ENCODE measurements around the gene APCDD1.

The APCDD1 gene

DNA sequence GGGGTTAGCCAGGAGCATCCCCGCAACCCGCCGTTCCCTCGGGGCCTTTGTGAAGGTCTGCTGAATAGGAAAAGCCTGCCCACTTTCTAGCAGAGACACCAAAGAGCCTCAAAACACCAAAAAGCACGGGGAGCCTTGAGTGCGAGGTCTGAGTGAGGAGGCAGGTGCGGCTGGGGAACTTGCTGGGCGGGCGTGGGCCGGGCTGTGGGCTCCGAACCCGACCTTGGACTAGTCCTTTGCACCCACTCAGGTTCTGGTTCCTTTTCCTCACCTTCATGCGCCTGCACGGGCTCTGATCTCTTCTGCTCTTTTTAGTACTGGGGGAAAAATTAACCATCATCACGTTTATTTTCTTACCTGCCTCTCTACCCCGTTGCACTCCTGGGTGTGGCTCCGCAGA is 19.9 kb downstream of the APCDD1 start:
- Histone ChIP-seq H3K4me1 (ENCODE audit: control insufficient read depth in 2 of 2, insufficient read depth in 2 of 2, low read length in 2 of 2) (no peaks in the 10 kb centered on the region), H3K9ac (ENCODE audit: low read depth in 1 of 2, low read length in 2 of 2) (no peak overlapping the region), H3K27me3 (ENCODE audit: control insufficient read depth in 2 of 2, insufficient read depth in 2 of 2, low read length in 2 of 2) (no peaks in the 10 kb centered on the region), H3K36me3 (ENCODE audit: control insufficient read depth in 2 of 2, insufficient read depth in 2 of 2, low read length in 2 of 2) (no peaks in the 10 kb centered on the region), H3K4me3 (ENCODE audit: low read length in 2 of 2) (no peak overlapping the region), H3K9me3 (ENCODE audit: control insufficient read depth in 2 of 2, low read length in 2 of 2) (no peaks in the 10 kb centered on the region), H3K27ac (ENCODE audit: low read depth in 2 of 2, low read length in 2 of 2) (no peak overlapping the region)

DNA sequence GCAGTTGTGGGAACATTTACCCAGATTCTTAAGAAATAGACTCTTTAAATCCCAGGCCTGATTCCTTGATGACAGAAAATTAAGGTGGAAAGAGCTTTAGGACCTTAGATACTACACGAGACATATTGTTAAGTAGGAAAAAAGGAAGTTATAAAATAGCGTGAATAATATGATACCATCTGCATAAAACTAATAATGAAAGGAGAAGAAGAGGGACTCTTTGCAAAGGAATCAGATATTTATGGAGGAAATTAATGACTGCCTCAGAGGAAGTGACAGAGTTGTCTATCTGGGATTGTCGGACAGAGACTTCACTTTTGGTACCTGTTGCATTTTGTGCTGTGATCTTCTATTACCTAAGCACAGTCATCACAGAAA is 20.8 kb downstream of the APCDD1 start:
- no peaks in the 10 kb centered on the region for H3K27me3 ChIP-seq (ENCODE audit: control insufficient read depth in 2 of 2, insufficient read depth in 2 of 2, low read length in 2 of 2)
- H3K9ac ChIP-seq (ENCODE audit: low read depth in 1 of 2, low read length in 2 of 2) = no peak overlapping the region
- H3K4me1 ChIP-seq (ENCODE audit: control insufficient read depth in 2 of 2, insufficient read depth in 2 of 2, low read length in 2 of 2) = no peaks in the 10 kb centered on the region
- H3K4me3 ChIP-seq (ENCODE audit: low read length in 2 of 2) = no peak overlapping the region
- no peak overlapping the region for H3K27ac ChIP-seq (ENCODE audit: low read depth in 2 of 2, low read length in 2 of 2)
- H3K9me3 ChIP-seq (ENCODE audit: control insufficient read depth in 2 of 2, low read length in 2 of 2) = no peaks in the 10 kb centered on the region
- H3K36me3 ChIP-seq (ENCODE audit: control insufficient read depth in 2 of 2, insufficient read depth in 2 of 2, low read length in 2 of 2) = no peaks in the 10 kb centered on the region

DNA sequence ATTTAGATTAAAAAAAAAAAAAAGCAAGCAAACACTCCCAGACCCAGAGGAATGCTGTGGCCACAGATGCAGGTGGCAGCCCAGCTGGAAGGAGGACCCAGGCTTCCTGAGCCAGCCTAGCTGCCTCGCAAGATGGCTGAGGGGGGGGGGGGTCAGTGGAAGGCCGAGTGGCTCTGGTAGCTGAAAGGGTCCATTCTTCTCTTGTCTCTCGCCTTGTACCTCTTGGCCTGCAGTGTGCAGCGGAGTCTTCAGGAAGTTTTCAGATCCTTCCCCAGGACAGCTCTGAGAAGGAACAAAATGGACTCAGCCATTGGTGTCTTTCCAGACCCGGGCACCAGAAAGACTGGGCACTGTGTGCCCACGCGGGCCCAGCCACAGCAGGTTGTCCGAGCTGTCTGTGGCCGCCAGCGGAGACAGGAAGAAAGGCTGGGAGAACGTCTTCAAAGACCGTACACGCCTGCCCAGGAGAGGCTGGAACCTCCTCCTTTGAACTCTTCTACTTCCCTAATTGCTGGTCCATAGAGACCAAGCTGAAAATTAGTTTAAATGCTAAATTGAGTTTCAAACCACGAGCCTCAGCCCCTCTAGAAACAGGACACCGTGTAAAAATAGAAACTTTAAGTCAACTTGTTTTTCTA is 21.3 kb downstream of the APCDD1 start:
- Histone ChIP-seq H3K9ac (ENCODE audit: low read depth in 1 of 2, low read length in 2 of 2) (no peak overlapping the region), H3K27me3 (ENCODE audit: control insufficient read depth in 2 of 2, insufficient read depth in 2 of 2, low read length in 2 of 2) (no peaks in the 10 kb centered on the region), H3K27ac (ENCODE audit: low read depth in 2 of 2, low read length in 2 of 2) (no peak overlapping the region), H3K4me1 (ENCODE audit: control insufficient read depth in 2 of 2, insufficient read depth in 2 of 2, low read length in 2 of 2) (no peaks in the 10 kb centered on the region), H3K9me3 (ENCODE audit: control insufficient read depth in 2 of 2, low read length in 2 of 2) (no peaks in the 10 kb centered on the region), H3K36me3 (ENCODE audit: control insufficient read depth in 2 of 2, insufficient read depth in 2 of 2, low read length in 2 of 2) (no peaks in the 10 kb centered on the region), H3K4me3 (ENCODE audit: low read length in 2 of 2) (no peak overlapping the region)

DNA sequence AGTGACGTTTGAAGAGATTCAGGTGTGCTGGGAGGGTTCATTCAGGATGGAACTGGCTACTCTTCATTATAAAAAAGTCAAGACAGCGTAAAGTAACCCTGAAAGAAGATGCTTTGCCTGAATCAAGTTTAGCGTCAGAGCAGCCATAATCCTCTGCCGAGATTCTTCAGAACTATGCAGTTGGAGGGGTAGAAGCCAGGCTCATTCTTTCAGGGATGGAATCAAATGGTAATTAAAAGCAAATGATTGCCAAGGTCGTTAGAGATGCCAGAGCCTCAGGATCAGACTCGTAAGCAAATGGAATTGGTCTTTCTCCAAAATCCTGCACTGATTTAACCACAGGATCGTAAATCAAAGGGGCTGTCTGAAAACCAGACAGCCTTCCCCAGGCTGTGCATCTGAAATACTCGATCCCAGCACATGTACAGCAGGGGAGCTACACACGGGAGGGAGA is 21.9 kb downstream of the APCDD1 start:
- Histone ChIP-seq H3K27ac (ENCODE audit: low read depth in 2 of 2, low read length in 2 of 2) (no peak overlapping the region), H3K9me3 (ENCODE audit: control insufficient read depth in 2 of 2, low read length in 2 of 2) (no peaks in the 10 kb centered on the region), H3K27me3 (ENCODE audit: control insufficient read depth in 2 of 2, insufficient read depth in 2 of 2, low read length in 2 of 2) (no peaks in the 10 kb centered on the region), H3K4me3 (ENCODE audit: low read length in 2 of 2) (no peak overlapping the region), H3K9ac (ENCODE audit: low read depth in 1 of 2, low read length in 2 of 2) (no peak overlapping the region), H3K36me3 (ENCODE audit: control insufficient read depth in 2 of 2, insufficient read depth in 2 of 2, low read length in 2 of 2) (no peaks in the 10 kb centered on the region), H3K4me1 (ENCODE audit: control insufficient read depth in 2 of 2, insufficient read depth in 2 of 2, low read length in 2 of 2) (no peaks in the 10 kb centered on the region)

DNA sequence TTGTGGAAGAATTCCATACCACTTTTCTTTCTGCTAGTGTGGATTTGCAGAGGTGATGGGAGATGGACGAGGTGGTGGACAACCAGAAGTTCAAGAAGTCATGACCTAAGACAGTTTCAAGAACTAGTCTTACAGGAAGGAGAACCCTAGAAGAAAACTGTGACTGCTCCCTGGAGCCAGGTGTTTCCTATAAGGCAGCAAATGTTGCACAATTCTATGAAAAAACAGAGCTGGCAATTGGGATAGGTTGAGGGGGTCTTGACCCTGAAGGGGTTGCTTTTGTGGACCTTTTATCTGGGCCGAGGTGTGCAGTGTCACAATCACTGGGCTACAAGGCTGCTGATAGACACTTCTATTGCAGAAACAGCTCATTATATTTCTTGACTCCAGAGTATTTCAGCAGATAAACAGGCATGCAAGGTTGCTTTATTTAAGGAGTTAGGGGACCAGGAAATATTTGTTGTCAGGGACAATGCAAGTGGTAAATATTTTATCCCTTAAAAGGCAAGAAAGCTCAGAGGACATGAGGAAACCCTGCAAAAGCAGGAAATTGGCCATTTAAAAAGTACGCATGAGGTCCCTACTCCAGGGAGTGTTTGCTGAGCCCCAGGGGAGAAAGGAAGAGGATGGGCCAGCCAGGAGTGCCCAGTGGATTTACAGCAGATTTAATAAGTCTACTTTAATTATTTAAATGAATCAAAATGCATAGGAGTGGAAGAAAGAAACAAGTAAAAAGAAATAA is 22.9 kb downstream of the APCDD1 start:
- H3K4me3 ChIP-seq (ENCODE audit: low read length in 2 of 2) = no peak overlapping the region
- no peaks in the 10 kb centered on the region for H3K27me3 ChIP-seq (ENCODE audit: control insufficient read depth in 2 of 2, insufficient read depth in 2 of 2, low read length in 2 of 2)
- H3K4me1 ChIP-seq (ENCODE audit: control insufficient read depth in 2 of 2, insufficient read depth in 2 of 2, low read length in 2 of 2) = no peaks in the 10 kb centered on the region
- no peak overlapping the region for H3K27ac ChIP-seq (ENCODE audit: low read depth in 2 of 2, low read length in 2 of 2)
- H3K9ac ChIP-seq (ENCODE audit: low read depth in 1 of 2, low read length in 2 of 2) = no peak overlapping the region
- no peaks in the 10 kb centered on the region for H3K36me3 ChIP-seq (ENCODE audit: control insufficient read depth in 2 of 2, insufficient read depth in 2 of 2, low read length in 2 of 2)
- no peaks in the 10 kb centered on the region for H3K9me3 ChIP-seq (ENCODE audit: control insufficient read depth in 2 of 2, low read length in 2 of 2)

DNA sequence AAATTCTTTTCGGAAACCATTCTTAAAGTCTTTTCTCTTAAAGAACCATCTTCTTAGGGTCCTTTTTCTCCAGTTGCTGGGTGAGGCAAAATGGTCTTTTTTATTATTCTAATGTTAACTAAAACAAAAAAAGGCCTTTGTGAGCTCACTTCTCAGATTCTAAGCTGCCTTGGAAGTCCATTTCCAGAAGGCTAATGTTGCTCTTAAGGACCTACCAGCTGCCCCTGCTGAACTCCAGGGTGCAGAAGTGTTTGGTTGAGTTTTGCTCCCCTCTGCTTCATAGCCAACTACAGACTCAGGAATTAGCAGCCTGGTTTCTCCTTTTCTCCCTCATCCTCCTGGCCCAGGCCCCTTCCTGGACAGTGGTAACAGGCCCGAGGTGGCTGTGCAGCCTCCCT is 23.4 kb downstream of the APCDD1 start:
- Histone ChIP-seq H3K9me3 (ENCODE audit: control insufficient read depth in 2 of 2, low read length in 2 of 2) (no peaks in the 10 kb centered on the region), H3K4me3 (ENCODE audit: low read length in 2 of 2) (no peak overlapping the region), H3K27me3 (ENCODE audit: control insufficient read depth in 2 of 2, insufficient read depth in 2 of 2, low read length in 2 of 2) (no peaks in the 10 kb centered on the region), H3K9ac (ENCODE audit: low read depth in 1 of 2, low read length in 2 of 2) (no peak overlapping the region), H3K27ac (ENCODE audit: low read depth in 2 of 2, low read length in 2 of 2) (no peak overlapping the region), H3K4me1 (ENCODE audit: control insufficient read depth in 2 of 2, insufficient read depth in 2 of 2, low read length in 2 of 2) (peaks cover 0 to 3% of the 10 kb centered on the region in 2 donors), H3K36me3 (ENCODE audit: control insufficient read depth in 2 of 2, insufficient read depth in 2 of 2, low read length in 2 of 2) (no peaks in the 10 kb centered on the region)

DNA sequence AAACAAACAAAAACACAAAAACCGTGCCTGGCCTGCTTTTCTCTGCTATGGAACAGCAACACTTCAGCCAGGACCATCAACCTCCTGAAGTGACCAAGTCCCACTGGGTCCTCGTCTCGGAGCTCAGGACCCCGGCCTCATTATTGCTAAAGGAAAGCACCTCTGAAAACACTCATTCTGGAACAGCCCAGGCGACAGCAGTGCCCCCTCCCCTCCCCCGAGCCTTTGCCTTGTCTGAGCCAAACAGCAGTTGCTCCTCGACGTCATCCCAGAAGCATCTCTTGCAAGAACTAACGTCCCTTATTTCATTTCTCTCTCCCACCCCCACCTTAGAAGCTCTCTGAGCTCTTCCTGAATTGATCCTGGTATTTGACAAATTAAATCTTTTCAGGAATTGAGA is 27.4 kb downstream of the APCDD1 start:
- Histone ChIP-seq H3K27ac (ENCODE audit: low read depth in 2 of 2, low read length in 2 of 2) (peak overlapping the region in 1 of 2 donors; percentile 12), H3K27me3 (ENCODE audit: control insufficient read depth in 2 of 2, insufficient read depth in 2 of 2, low read length in 2 of 2) (no peaks in the 10 kb centered on the region), H3K9ac (ENCODE audit: low read depth in 1 of 2, low read length in 2 of 2) (no peak overlapping the region), H3K4me1 (ENCODE audit: control insufficient read depth in 2 of 2, insufficient read depth in 2 of 2, low read length in 2 of 2) (peaks cover 0 to 5% of the 10 kb centered on the region in 2 donors), H3K36me3 (ENCODE audit: control insufficient read depth in 2 of 2, insufficient read depth in 2 of 2, low read length in 2 of 2) (no peaks in the 10 kb centered on the region), H3K4me3 (ENCODE audit: low read length in 2 of 2) (no peak overlapping the region), H3K9me3 (ENCODE audit: control insufficient read depth in 2 of 2, low read length in 2 of 2) (no peaks in the 10 kb centered on the region)

DNA sequence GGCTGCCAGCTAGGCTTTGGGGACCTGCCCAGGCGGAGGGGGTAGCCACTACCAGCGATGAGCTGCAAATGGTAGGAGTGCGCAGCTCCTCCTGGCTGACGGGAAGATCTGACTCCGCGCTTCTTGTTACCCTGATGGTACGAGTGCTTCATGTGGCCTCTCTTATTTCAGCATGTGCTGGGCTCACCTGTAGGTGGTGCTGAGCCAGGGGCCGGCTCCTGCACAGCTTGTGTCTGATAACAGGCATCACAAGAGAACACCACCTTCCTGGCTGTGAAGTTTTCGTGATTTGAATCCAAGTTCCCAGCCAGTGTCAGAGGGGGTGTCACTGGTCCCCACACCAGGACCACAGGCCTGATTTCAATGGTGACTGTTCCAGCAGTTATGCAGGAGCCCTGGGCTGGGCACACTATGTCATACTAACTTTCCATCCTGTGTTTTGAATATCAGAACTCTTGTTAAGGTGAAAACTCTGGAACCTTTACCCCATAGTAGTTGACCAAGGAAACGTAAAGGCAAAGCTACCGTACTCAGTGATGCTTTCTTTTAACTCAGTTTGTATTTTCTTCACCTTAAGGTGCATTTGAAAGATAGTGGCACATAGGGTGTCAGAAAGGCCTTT is 28.0 kb downstream of the APCDD1 start:
- H3K9ac ChIP-seq (ENCODE audit: low read depth in 1 of 2, low read length in 2 of 2) = no peak overlapping the region
- H3K27me3 ChIP-seq (ENCODE audit: control insufficient read depth in 2 of 2, insufficient read depth in 2 of 2, low read length in 2 of 2) = no peaks in the 10 kb centered on the region
- H3K4me1 ChIP-seq (ENCODE audit: control insufficient read depth in 2 of 2, insufficient read depth in 2 of 2, low read length in 2 of 2) = peaks cover 0 to 5% of the 10 kb centered on the region in 2 donors
- H3K4me3 ChIP-seq (ENCODE audit: low read length in 2 of 2) = no peak overlapping the region
- peak overlapping the region in 1 of 2 donors; percentile 3 for H3K27ac ChIP-seq (ENCODE audit: low read depth in 2 of 2, low read length in 2 of 2)
- H3K9me3 ChIP-seq (ENCODE audit: control insufficient read depth in 2 of 2, low read length in 2 of 2) = no peaks in the 10 kb centered on the region
- no peaks in the 10 kb centered on the region for H3K36me3 ChIP-seq (ENCODE audit: control insufficient read depth in 2 of 2, insufficient read depth in 2 of 2, low read length in 2 of 2)

DNA sequence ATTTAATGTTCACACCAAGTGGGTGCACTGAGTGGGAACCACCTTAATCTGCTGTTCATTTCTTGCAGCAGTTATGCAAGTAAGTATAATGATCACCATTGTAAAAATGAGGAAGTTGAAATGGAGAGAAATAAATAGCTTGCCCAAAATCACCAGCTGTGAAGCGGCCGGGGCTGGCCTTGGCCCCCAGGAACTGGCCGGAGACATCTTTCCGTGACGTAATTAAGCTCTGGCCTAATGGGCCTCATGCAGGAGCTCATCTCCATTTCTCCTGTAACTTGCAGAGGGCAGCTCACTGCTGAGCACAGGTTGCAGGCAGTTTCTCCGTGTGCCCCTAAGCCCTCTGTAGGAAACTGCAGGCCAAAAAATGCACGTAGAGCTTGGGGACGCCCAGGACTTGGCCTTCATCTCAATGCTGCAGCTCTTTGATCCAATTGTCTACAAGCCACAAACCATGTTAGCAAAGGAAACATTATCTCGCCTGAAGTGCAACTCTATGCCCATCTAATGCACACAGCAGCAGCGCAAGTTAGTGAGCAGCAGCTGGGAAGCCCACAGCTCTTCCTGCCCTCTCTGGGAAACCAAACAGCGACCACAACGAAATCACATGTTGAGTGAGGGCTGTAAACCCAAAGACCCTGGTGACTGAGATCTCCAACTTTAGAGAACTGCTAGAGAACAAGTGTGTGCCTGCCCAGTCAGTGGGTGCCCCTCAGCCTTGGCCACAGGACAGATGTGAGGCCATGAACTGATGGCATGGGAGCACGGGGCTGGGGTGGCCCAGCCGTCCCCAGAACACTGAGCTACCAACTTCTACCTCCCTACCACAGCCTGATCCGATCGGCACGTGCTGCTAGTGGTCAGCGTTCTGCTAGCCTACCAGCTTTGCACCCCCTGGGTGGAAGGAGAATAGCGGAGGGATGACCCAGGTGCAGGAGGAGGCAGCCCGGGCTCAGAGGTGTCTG is 28.8 kb downstream of the APCDD1 start:
- Histone ChIP-seq H3K27ac (ENCODE audit: low read depth in 2 of 2, low read length in 2 of 2) (peak overlapping the region in 1 of 2 donors; percentile 68), H3K27me3 (ENCODE audit: control insufficient read depth in 2 of 2, insufficient read depth in 2 of 2, low read length in 2 of 2) (no peaks in the 10 kb centered on the region), H3K4me3 (ENCODE audit: low read length in 2 of 2) (no peak overlapping the region), H3K4me1 (ENCODE audit: control insufficient read depth in 2 of 2, insufficient read depth in 2 of 2, low read length in 2 of 2) (peaks cover 0 to 5% of the 10 kb centered on the region in 2 donors), H3K9me3 (ENCODE audit: control insufficient read depth in 2 of 2, low read length in 2 of 2) (no peaks in the 10 kb centered on the region), H3K36me3 (ENCODE audit: control insufficient read depth in 2 of 2, insufficient read depth in 2 of 2, low read length in 2 of 2) (no peaks in the 10 kb centered on the region), H3K9ac (ENCODE audit: low read depth in 1 of 2, low read length in 2 of 2) (no peak overlapping the region)
